Measurements from ENCODE around the gene MAMSTR. TPM values are rescaled to one million over a fixed set of nuclear protein-coding genes. Genes with fewer than 3 reads are reported as not detected.

The MAMSTR gene
- total and polyA plus RNA-seq, 2 donors (not counting 1 experiment from before 2014, with no cell fraction given) = 0.60 to 1.6 TPM

DNA sequence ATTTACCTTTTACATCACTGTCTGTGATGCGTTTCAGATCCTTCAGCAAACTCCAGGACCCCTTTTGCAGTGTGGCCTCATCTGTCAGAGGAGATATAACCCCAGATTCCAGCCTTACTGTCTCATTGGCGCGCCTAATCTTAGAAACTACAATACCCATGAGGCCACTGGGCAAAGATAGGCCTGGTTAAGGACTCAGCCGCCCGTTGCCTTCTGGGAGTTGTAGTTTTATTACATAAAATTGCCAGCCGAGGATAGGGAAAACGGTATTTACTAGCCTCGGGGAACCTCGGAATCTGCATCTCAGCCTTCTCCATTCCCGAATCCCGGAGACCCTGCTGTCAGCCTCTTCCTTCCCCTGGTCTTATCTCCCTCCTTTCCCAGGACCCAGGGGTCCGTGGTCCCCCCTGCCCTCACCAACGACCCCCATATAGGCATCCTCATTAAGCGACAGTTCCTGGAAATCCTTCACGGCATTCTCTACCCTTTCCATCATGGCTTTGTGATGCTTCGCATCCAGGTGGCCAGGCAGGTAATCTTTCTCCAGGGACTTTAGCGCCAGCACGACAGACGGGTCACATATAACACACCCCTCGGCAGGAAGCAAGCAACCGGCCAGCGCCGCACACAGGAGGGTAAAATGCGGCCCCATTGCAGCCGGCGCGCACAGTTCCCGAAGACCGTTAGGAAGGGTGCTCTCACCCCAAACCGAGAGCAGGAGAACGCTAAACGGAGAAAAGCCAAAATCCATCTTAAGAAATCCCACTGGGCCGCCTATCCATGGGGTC is 25.9 kb upstream of the MAMSTR start:
- intact Hi-C loops (cut with micrococcal nuclease) = loop anchor here (1.0 kb wide), 1 partner anchor 31 kb away; no protein-coding TSS in a partner anchor

GRCh38 chr19:48742096-48742495 is 22.6 kb upstream of the MAMSTR start:
- Histone ChIP-seq H2AFZ (ENCODE audit: insufficient read depth, low read depth, low read length, poor library complexity, severe bottlenecking) (no peak overlapping the region), H3K27ac (ENCODE audit: low read length in 2 of 2) (no peak overlapping the region), H3K4me2 (replicated peaks; ENCODE audit: low read depth, low read length, poor library complexity, severe bottlenecking) (no peak overlapping the region), H3K9ac (ENCODE audit: low read length) (no peak overlapping the region), H3K27me3 (replicated peaks in 1 of 4; ENCODE audit: control extremely low read depth in 1 of 4, control insufficient read depth in 3 of 4, insufficient read depth in 4 of 4, low read length in 3 of 4) (peaks cover 0 to 47% (median 24%) of the 10 kb centered on the region in 4 experiments), H3K4me3 (ENCODE audit: control extremely low read depth in 1 of 5, extremely low read depth in 1 of 5, insufficient read depth in 1 of 5, low read depth in 2 of 5, low read length in 4 of 5) (no peak overlapping the region), H3K9me3 (ENCODE audit: control extremely low read depth in 1 of 3, control insufficient read depth in 2 of 3, insufficient read depth in 1 of 3, low read length in 2 of 3) (peaks cover 0 to 45% (median 0%) of the 10 kb centered on the region in 3 donors), H4K20me1 (ENCODE audit: control insufficient read depth, insufficient read depth, low read length, poor library complexity, severe bottlenecking) (no peaks in the 10 kb centered on the region), H3K79me2 (ENCODE audit: control insufficient read depth, insufficient read depth, low read length) (no peaks in the 10 kb centered on the region), H3K4me1 (ENCODE audit: control insufficient read depth in 2 of 2, insufficient read depth in 2 of 2, low read length in 2 of 2) (peaks cover 28 to 36% of the 10 kb centered on the region in 2 donors), H3K36me3 (replicated peaks in 1 of 2; ENCODE audit: control extremely low read depth in 1 of 2, control insufficient read depth in 1 of 2, extremely low read depth in 1 of 2, insufficient read depth in 2 of 2, low read length in 1 of 2) (no peaks in the 10 kb centered on the region)
- Mint-ChIP-seq H3K9me3 (ENCODE audit: insufficient read depth) (no peaks in the 10 kb centered on the region), H3K27ac (no peak overlapping the region), H3K27me3 (peaks cover 28% of the 10 kb centered on the region), H3K4me3 (no peak overlapping the region), H3K4me1 (peaks cover 21% of the 10 kb centered on the region)
- DNase-seq = no peak
- WGBS (ENCODE audit: insufficient coverage) = 100% methylated on average over 3 of the region's 11 CpGs
- no peak for TF ChIP-seq EZH2 (IDR thresholded peaks at IDR 0.05; ENCODE audit: borderline replicate concordance, insufficient read depth, low read depth, low read length, poor library complexity, severe bottlenecking)
- TF ChIP-seq, protein P1, sequence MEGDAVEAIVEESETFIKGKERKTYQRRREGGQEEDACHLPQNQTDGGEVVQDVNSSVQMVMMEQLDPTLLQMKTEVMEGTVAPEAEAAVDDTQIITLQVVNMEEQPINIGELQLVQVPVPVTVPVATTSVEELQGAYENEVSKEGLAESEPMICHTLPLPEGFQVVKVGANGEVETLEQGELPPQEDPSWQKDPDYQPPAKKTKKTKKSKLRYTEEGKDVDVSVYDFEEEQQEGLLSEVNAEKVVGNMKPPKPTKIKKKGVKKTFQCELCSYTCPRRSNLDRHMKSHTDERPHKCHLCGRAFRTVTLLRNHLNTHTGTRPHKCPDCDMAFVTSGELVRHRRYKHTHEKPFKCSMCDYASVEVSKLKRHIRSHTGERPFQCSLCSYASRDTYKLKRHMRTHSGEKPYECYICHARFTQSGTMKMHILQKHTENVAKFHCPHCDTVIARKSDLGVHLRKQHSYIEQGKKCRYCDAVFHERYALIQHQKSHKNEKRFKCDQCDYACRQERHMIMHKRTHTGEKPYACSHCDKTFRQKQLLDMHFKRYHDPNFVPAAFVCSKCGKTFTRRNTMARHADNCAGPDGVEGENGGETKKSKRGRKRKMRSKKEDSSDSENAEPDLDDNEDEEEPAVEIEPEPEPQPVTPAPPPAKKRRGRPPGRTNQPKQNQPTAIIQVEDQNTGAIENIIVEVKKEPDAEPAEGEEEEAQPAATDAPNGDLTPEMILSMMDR (IDR thresholded peaks at IDR 0.05) = no peak
- CTCF ChIA-PET = interaction anchor here (0.9 kb wide), 1 partner anchor 38 kb away, joined by 3 read pairs; no protein-coding TSS in a partner anchor
- no peak for ATAC-seq (ENCODE audit: low read depth)
- POLR2A ChIA-PET = no interaction called here
- intact Hi-C loops (cut with micrococcal nuclease) = no loop called here

More for the DNA sequence above, 25.9 kb upstream of the MAMSTR start:
- peak; percentile 68 for DNase-seq
- ATAC-seq (ENCODE audit: low read depth) = peak; percentile 66
- Histone ChIP-seq H3K36me3 (replicated peaks in 1 of 2; ENCODE audit: control extremely low read depth in 1 of 2, control insufficient read depth in 1 of 2, extremely low read depth in 1 of 2, insufficient read depth in 2 of 2, low read length in 1 of 2) (no peaks in the 10 kb centered on the region), H4K20me1 (ENCODE audit: control insufficient read depth, insufficient read depth, low read length, poor library complexity, severe bottlenecking) (no peaks in the 10 kb centered on the region), H2AFZ (ENCODE audit: insufficient read depth, low read depth, low read length, poor library complexity, severe bottlenecking) (no peak overlapping the region), H3K9me3 (ENCODE audit: control extremely low read depth in 1 of 3, control insufficient read depth in 2 of 3, insufficient read depth in 1 of 3, low read length in 2 of 3) (peaks cover 0 to 43% (median 0%) of the 10 kb centered on the region in 3 donors), H3K4me3 (ENCODE audit: control extremely low read depth in 1 of 5, extremely low read depth in 1 of 5, insufficient read depth in 1 of 5, low read depth in 2 of 5, low read length in 4 of 5) (no peak overlapping the region), H3K79me2 (ENCODE audit: control insufficient read depth, insufficient read depth, low read length) (no peaks in the 10 kb centered on the region), H3K4me1 (ENCODE audit: control insufficient read depth in 2 of 2, insufficient read depth in 2 of 2, low read length in 2 of 2) (peaks cover 16 to 25% of the 10 kb centered on the region in 2 donors), H3K27me3 (replicated peaks in 1 of 4; ENCODE audit: control extremely low read depth in 1 of 4, control insufficient read depth in 3 of 4, insufficient read depth in 4 of 4, low read length in 3 of 4) (peaks cover 0 to 56% (median 21%) of the 10 kb centered on the region in 4 experiments), H3K4me2 (replicated peaks; ENCODE audit: low read depth, low read length, poor library complexity, severe bottlenecking) (no peak overlapping the region), H3K9ac (ENCODE audit: low read length) (no peak overlapping the region), H3K27ac (ENCODE audit: low read length in 2 of 2) (no peak overlapping the region)
- no peaks in the 10 kb centered on the region for H3K9me3 Mint-ChIP-seq (ENCODE audit: insufficient read depth)
- ChIA-PET CTCF (no interaction called here), POLR2A (no interaction called here)
- peaks cover 15% of the 10 kb centered on the region for H3K4me1 Mint-ChIP-seq
- WGBS (ENCODE audit: insufficient coverage) = 36% methylated on average over 29 of the region's 33 CpGs
- no peak overlapping the region for H3K4me3 Mint-ChIP-seq
- no peak overlapping the region for H3K27ac Mint-ChIP-seq
- H3K27me3 Mint-ChIP-seq = peaks cover 30% of the 10 kb centered on the region
- no peak for TF ChIP-seq EZH2 (IDR thresholded peaks at IDR 0.05; ENCODE audit: borderline replicate concordance, insufficient read depth, low read depth, low read length, poor library complexity, severe bottlenecking)
- TF ChIP-seq, protein P1 (IDR thresholded peaks at IDR 0.05) = no peak

Measured in B cell (primary cell).